ENCODE measurements around the gene NR6A1. TPM values are rescaled to one million over a fixed set of nuclear protein-coding genes. Genes with fewer than 3 reads are reported as not detected.

The NR6A1 gene
- total and polyA plus RNA-seq, 2 of the 13 experiments (the other 11 are each of a cell fraction or from before 2014, with no cell fraction given): 28.1 to 31.5 TPM

- TF ChIP-seq GPBP1L1 (CRISPR knock-in tag; IDR thresholded peaks at IDR 0.05) (no peak), TMF1 (CRISPR knock-in tag; IDR thresholded peaks at IDR 0.05; ENCODE audit: low read depth) (no peak), MLLT10 (CRISPR knock-in tag; IDR thresholded peaks at IDR 0.05) (no peak), FOXP1 (IDR thresholded peaks at IDR 0.05) (no peak), FOXP1 (CRISPR knock-in tag; IDR thresholded peaks at IDR 0.05) (no peak), MEIS2 (CRISPR knock-in tag; IDR thresholded peaks at IDR 0.05) (no peak), IRF1 (CRISPR knock-in tag; IDR thresholded peaks at IDR 0.05; ENCODE audit: low read depth) (no peak), ATM (IDR thresholded peaks at IDR 0.05; ENCODE audit: borderline replicate concordance) (no peak)
- TF ChIP-seq, protein P1, sequence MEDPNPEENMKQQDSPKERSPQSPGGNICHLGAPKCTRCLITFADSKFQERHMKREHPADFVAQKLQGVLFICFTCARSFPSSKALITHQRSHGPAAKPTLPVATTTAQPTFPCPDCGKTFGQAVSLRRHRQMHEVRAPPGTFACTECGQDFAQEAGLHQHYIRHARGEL (CRISPR knock-in tag; IDR thresholded peaks at IDR 0.05): no peak
- TF ChIP-seq, protein P2, sequence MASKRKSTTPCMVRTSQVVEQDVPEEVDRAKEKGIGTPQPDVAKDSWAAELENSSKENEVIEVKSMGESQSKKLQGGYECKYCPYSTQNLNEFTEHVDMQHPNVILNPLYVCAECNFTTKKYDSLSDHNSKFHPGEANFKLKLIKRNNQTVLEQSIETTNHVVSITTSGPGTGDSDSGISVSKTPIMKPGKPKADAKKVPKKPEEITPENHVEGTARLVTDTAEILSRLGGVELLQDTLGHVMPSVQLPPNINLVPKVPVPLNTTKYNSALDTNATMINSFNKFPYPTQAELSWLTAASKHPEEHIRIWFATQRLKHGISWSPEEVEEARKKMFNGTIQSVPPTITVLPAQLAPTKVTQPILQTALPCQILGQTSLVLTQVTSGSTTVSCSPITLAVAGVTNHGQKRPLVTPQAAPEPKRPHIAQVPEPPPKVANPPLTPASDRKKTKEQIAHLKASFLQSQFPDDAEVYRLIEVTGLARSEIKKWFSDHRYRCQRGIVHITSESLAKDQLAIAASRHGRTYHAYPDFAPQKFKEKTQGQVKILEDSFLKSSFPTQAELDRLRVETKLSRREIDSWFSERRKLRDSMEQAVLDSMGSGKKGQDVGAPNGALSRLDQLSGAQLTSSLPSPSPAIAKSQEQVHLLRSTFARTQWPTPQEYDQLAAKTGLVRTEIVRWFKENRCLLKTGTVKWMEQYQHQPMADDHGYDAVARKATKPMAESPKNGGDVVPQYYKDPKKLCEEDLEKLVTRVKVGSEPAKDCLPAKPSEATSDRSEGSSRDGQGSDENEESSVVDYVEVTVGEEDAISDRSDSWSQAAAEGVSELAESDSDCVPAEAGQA (IDR thresholded peaks at IDR 0.05; ENCODE audit: low read depth): no peak
- TF ChIP-seq, protein P2 (CRISPR knock-in tag; IDR thresholded peaks at IDR 0.05; ENCODE audit: borderline replicate concordance): no peak
- no peak overlapping the region for H3K9ac ChIP-seq (ENCODE audit: insufficient read depth, low read depth, low read length)
- CTCF ChIA-PET (ENCODE audit: low intra/inter-chr PET ratio, low total read pairs): no interaction called here
- H3K27me3 ChIP-seq (ENCODE audit: control insufficient read depth in 1 of 2, insufficient read depth in 2 of 2, low read length in 2 of 2): peaks cover 7 to 30% of the 10 kb centered on the region in 2 experiments; a peak in 4 of 5 replicates
- H3K9me3 ChIP-seq (ENCODE audit: low read length): no peaks in the 10 kb centered on the region
- no TSS peak for BruUV-seq (replicated peaks)
- H2AFZ ChIP-seq (ENCODE audit: low read length): no peak overlapping the region
- H3K79me2 ChIP-seq (ENCODE audit: insufficient read depth, low read length): no peaks in the 10 kb centered on the region
- no peaks in the 10 kb centered on the region for H4K20me1 ChIP-seq (ENCODE audit: insufficient read depth, low read length)
- FAIRE-seq (no peak), DNase-seq (ENCODE audit: low spot score) (no peak), ATAC-seq (no peak)
- in situ Hi-C loops (cut with HindIII; ENCODE audit: extremely low pct_ligation_motif_present, low pct_unique_long_range_greater_than_20kb): no loop called here
- H3K4me2 ChIP-seq (ENCODE audit: low read depth, low read length): no peak overlapping the region
- H3K36me3 ChIP-seq (replicated peaks in 1 of 2; ENCODE audit: control insufficient read depth in 1 of 2, insufficient read depth in 2 of 2, low read length in 2 of 2): no peaks in the 10 kb centered on the region
- 0 out of 2 replicates have a peak, but pooled peaks cover under 1% of the 10 kb centered on the region for H3K4me1 ChIP-seq (ENCODE audit: insufficient read depth, low read length)
- H3K4me3 ChIP-seq (replicated peaks in 1 of 3; ENCODE audit: insufficient read depth in 1 of 3, low read depth in 2 of 3, low read length in 3 of 3): no peak overlapping the region
- 64% methylated on average over 5 of the region's 8 CpGs for WGBS (ENCODE audit: low lambda C conversion rate)
- intact Hi-C loops (cut with micrococcal nuclease; ENCODE audit: unreplicated experiment): no loop called here
- no peak overlapping the region for H3K27ac ChIP-seq (ENCODE audit: extremely low read length, insufficient read depth, low read length)
- POLR2A ChIA-PET: interaction anchor here (1.7 kb wide), 1 partner anchor 14 kb away, joined by 4 read pairs; no protein-coding TSS in a partner anchor
Observed at GRCh38 chr9:124803911-124804310, 32.8 kb upstream of the NR6A1 start.
